Measurements from ENCODE around the gene SRPK3.

Gene SRPK3

GRCh38 chrX:153764786-153765137 is 16.1 kb upstream of the SRPK3 start:
- no peaks in the 10 kb centered on the region for H3K9me3 ChIP-seq (ENCODE audit: insufficient read depth, low read length, severe bottlenecking)
- H3K27me3 ChIP-seq (ENCODE audit: insufficient read depth, low read length, poor library complexity), result no peaks in the 10 kb centered on the region
- no peak overlapping the region for H3K4me2 ChIP-seq (ENCODE audit: insufficient read depth, low read length)
- H3K36me3 ChIP-seq (ENCODE audit: insufficient read depth, low read length), result no peaks in the 10 kb centered on the region
- no peaks in the 10 kb centered on the region for H3K79me2 ChIP-seq (ENCODE audit: insufficient read depth, low read length)
- peaks cover 24% of the 10 kb centered on the region for H3K4me1 ChIP-seq (ENCODE audit: insufficient read depth, low read length)
- DNase-seq, result no peak
- peaks cover 4% of the 10 kb centered on the region; the same call in 1 of the 2 replicates for H4K20me1 ChIP-seq (ENCODE audit: insufficient read depth, low read length)
- no peak for ATAC-seq (ENCODE audit: insufficient read depth, low read depth)
- H3K9ac ChIP-seq (ENCODE audit: low read depth, low read length), result no peak overlapping the region
- no peak overlapping the region for H3K4me3 ChIP-seq (ENCODE audit: low read depth in 1 of 2, low read length in 2 of 2)
- no peak overlapping the region for H3K27ac ChIP-seq (ENCODE audit: low read length)
- TF ChIP-seq CTCF (IDR thresholded peaks at IDR 0.05; ENCODE audit: borderline replicate concordance, extremely low read depth, low read length, poor library complexity, severe bottlenecking), result no peak
- TF ChIP-seq EZH2 (IDR thresholded peaks at IDR 0.05; ENCODE audit: borderline replicate concordance, low read depth, low read length, severe bottlenecking), result no peak
- no peak overlapping the region for H2AFZ ChIP-seq (ENCODE audit: low read depth, low read length)

- DNase-seq, result no peak
- Histone ChIP-seq H3K36me3 (ENCODE audit: insufficient read depth, low read length) (no peaks in the 10 kb centered on the region), H2AFZ (ENCODE audit: low read depth, low read length) (no peak overlapping the region), H3K4me3 (ENCODE audit: low read depth in 1 of 2, low read length in 2 of 2) (peak overlapping the region in 1 of 2 experiments; percentile 45; a peak in 1 of 4 replicates), H3K9ac (ENCODE audit: low read depth, low read length) (peak overlapping the region; percentile 41; the same call in 1 of the 2 replicates), H3K79me2 (ENCODE audit: insufficient read depth, low read length) (no peaks in the 10 kb centered on the region), H3K27me3 (ENCODE audit: insufficient read depth, low read length, poor library complexity) (no peaks in the 10 kb centered on the region), H3K4me2 (ENCODE audit: insufficient read depth, low read length) (peak overlapping the region; percentile 59), H3K9me3 (ENCODE audit: insufficient read depth, low read length, severe bottlenecking) (no peaks in the 10 kb centered on the region), H3K27ac (ENCODE audit: low read length) (no peak overlapping the region), H3K4me1 (ENCODE audit: insufficient read depth, low read length) (peaks cover 24% of the 10 kb centered on the region), H4K20me1 (ENCODE audit: insufficient read depth, low read length) (peaks cover 4% of the 10 kb centered on the region; the same call in 1 of the 2 replicates)
- TF ChIP-seq EZH2 (IDR thresholded peaks at IDR 0.05; ENCODE audit: borderline replicate concordance, low read depth, low read length, severe bottlenecking) (no peak), CTCF (IDR thresholded peaks at IDR 0.05; ENCODE audit: borderline replicate concordance, extremely low read depth, low read length, poor library complexity, severe bottlenecking) (no peak)
- ATAC-seq (ENCODE audit: insufficient read depth, low read depth), result no peak
Observed at GRCh38 chrX:153765138-153766079, 15.4 kb upstream of the SRPK3 start.

GRCh38 chrX:153766098-153766817 is 14.6 kb upstream of the SRPK3 start:
- H2AFZ ChIP-seq (ENCODE audit: low read depth, low read length), result peak overlapping the region; percentile 64
- H3K27me3 ChIP-seq (ENCODE audit: insufficient read depth, low read length, poor library complexity), result no peaks in the 10 kb centered on the region
- no peak for TF ChIP-seq CTCF (IDR thresholded peaks at IDR 0.05; ENCODE audit: borderline replicate concordance, extremely low read depth, low read length, poor library complexity, severe bottlenecking)
- no peak for TF ChIP-seq EZH2 (IDR thresholded peaks at IDR 0.05; ENCODE audit: borderline replicate concordance, low read depth, low read length, severe bottlenecking)
- H3K9me3 ChIP-seq (ENCODE audit: insufficient read depth, low read length, severe bottlenecking), result no peaks in the 10 kb centered on the region
- H3K4me2 ChIP-seq (ENCODE audit: insufficient read depth, low read length), result peak overlapping the region; percentile 59
- no peaks in the 10 kb centered on the region for H3K79me2 ChIP-seq (ENCODE audit: insufficient read depth, low read length)
- no peaks in the 10 kb centered on the region for H3K36me3 ChIP-seq (ENCODE audit: insufficient read depth, low read length)
- H3K4me3 ChIP-seq (ENCODE audit: low read depth in 1 of 2, low read length in 2 of 2), result peak overlapping the region in 1 of 2 experiments; percentile 45; a peak in 2 of 4 replicates
- H3K27ac ChIP-seq (ENCODE audit: low read length), result peak overlapping the region; percentile 64; the same call in 1 of the 2 replicates
- ATAC-seq (ENCODE audit: insufficient read depth, low read depth) (peak; percentile 91), DNase-seq (peak; percentile 78)
- H3K9ac ChIP-seq (ENCODE audit: low read depth, low read length), result peak overlapping the region; percentile 41
- H4K20me1 ChIP-seq (ENCODE audit: insufficient read depth, low read length), result peaks cover 4% of the 10 kb centered on the region; the same call in 1 of the 2 replicates
- peaks cover 24% of the 10 kb centered on the region for H3K4me1 ChIP-seq (ENCODE audit: insufficient read depth, low read length)
